ENCODE results near the gene CBX1. TPM values are rescaled to one million over a fixed set of nuclear protein-coding genes. Genes with fewer than 3 reads are reported as not detected.
"Not testable (repeated sequence)": the region's sequence is repeated elsewhere in the genome, so short reads cannot be mapped to it uniquely, and the experiment has no call there.

The CBX1 gene
- polyA plus RNA-seq, 1 donor from 2014 or later = 363 TPM

DNA sequence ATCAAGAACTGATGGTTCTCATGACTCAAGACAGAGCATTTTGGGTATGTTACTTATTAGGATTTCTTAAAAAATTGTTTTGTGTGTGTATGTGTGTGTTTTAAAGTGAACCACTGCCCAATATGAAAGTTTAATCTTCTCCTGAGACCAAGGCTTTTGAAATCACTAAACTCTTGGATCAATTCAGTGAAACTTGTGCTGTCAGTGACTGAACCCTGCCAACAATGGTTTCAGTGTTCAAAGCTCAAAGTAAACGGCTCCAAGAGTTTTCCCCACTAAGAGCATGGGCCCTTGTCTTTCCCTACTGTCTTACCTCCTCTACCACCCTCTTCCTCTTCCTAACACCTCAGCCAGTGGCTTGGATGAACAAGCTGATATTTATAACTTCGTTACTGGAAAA, 31.1 kb downstream of the CBX1 start:
- Histone ChIP-seq H3K79me2 (replicated peaks; ENCODE audit: insufficient read depth, low read length) (peaks cover 4% of the 10 kb centered on the region), H3F3A (ENCODE audit: insufficient read depth, low read length, poor library complexity, severe bottlenecking) (no peaks in the 10 kb centered on the region), H3K9ac (ENCODE audit: low read length) (no peak overlapping the region)

DNA sequence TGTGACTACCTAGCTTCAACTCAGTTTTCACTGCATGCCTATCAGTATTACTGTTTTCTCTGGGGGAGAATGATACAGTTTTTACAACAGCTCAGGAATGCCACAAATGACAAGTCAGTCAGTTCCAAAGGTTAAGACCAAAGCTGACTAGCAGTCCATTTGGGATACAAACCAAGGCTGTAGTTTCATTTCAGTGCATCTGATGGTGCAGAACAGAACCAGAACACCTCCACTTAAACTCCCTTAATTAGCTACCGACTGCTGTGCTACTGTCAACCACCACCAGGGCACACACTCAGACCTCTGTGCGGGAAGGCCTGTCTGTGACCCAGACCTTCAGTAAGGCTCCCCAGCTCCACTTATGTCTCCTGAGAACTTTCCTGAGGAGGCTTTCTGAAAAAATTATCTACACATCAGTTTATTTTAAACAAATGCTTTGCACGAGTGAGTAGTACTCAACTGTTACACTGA, 32.8 kb downstream of the CBX1 start:
- Histone ChIP-seq H3K9ac (ENCODE audit: low read length) (no peak overlapping the region), H3K4me3 (ENCODE audit: low read length) (no peak overlapping the region), H3K36me3 (ENCODE audit: insufficient read depth, low read length) (no peaks in the 10 kb centered on the region), H2AFZ (ENCODE audit: low read depth, low read length) (no peak overlapping the region), H3K4me2 (ENCODE audit: low read length) (no peak overlapping the region), H3K27me3 (ENCODE audit: insufficient read depth, low read depth, low read length) (no peaks in the 10 kb centered on the region), H3K9me3 (ENCODE audit: low read length) (no peaks in the 10 kb centered on the region), H3K27ac (ENCODE audit: low read length) (no peak overlapping the region), H4K20me1 (ENCODE audit: insufficient read depth) (no peaks in the 10 kb centered on the region), H3K9me2 (ENCODE audit: insufficient read depth, low read length) (no peaks in the 10 kb centered on the region), H3K79me2 (replicated peaks; ENCODE audit: insufficient read depth, low read length) (peaks cover 4% of the 10 kb centered on the region), H3F3A (ENCODE audit: insufficient read depth, low read length, poor library complexity, severe bottlenecking) (no peaks in the 10 kb centered on the region)
- peak; percentile 19 for TF ChIP-seq CTCF (IDR thresholded peaks at IDR 0.05; ENCODE audit: poor library complexity, severe bottlenecking)
- TF ChIP-seq EP300 (conservative IDR thresholded peaks at IDR 0.05; ENCODE audit: poor library complexity, severe bottlenecking) = no peak

More for the DNA sequence above, 31.1 kb downstream of the CBX1 start:
- no peaks in the 10 kb centered on the region for H4K20me1 ChIP-seq (ENCODE audit: insufficient read depth)
- no peak overlapping the region for H3K27ac ChIP-seq (ENCODE audit: low read length)
- no peak overlapping the region for H3K4me2 ChIP-seq (ENCODE audit: low read length)
- no peaks in the 10 kb centered on the region for H3K9me2 ChIP-seq (ENCODE audit: insufficient read depth, low read length)
- H3K27me3 ChIP-seq (ENCODE audit: insufficient read depth, low read depth, low read length) = no peaks in the 10 kb centered on the region
- H3K9me3 ChIP-seq (ENCODE audit: low read length) = no peaks in the 10 kb centered on the region
- TF ChIP-seq EZH2 (IDR thresholded peaks at IDR 0.05; ENCODE audit: borderline replicate concordance, insufficient read depth, low read length, poor library complexity, severe bottlenecking) (no peak), EP300 (conservative IDR thresholded peaks at IDR 0.05; ENCODE audit: poor library complexity, severe bottlenecking) (no peak), POLR2AphosphoS5 (IDR thresholded peaks at IDR 0.05) (no peak), SMC3 (conservative IDR thresholded peaks at IDR 0.05; ENCODE audit: poor library complexity) (no peak)
- no peaks in the 10 kb centered on the region for H3K36me3 ChIP-seq (ENCODE audit: insufficient read depth, low read length)
- no peak overlapping the region for H2AFZ ChIP-seq (ENCODE audit: low read depth, low read length)
- no peak overlapping the region for H3K4me3 ChIP-seq (ENCODE audit: low read length)

DNA sequence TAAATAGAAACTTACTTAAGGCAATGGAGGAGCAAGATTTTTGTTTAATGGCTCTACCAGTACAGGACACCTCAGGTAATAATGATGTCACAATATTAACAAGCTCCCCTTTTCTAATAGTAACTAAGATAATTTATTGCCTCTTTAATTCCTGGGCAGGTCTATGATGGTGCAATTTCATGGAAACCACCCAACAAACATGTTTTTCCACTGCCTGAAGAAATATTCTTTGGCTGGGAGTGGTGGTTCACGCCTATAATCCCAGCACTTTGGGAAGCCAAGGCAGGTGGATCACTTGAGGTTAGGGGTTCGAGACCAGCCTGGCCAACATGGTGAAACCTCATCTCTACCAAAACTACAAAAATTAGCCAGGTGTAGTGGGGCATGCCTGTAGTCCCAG, 33.5 kb downstream of the CBX1 start:
- H3K4me2 ChIP-seq (ENCODE audit: low read length); H3K9ac ChIP-seq (ENCODE audit: low read length); H3K27me3 ChIP-seq (ENCODE audit: insufficient read depth, low read depth, low read length); H3F3A ChIP-seq (ENCODE audit: insufficient read depth, low read length, poor library complexity, severe bottlenecking); H3K9me3 ChIP-seq (ENCODE audit: low read length); H3K79me2 ChIP-seq (replicated peaks; ENCODE audit: insufficient read depth, low read length); H3K36me3 ChIP-seq (ENCODE audit: insufficient read depth, low read length); H2AFZ ChIP-seq (ENCODE audit: low read depth, low read length); H3K9me2 ChIP-seq (ENCODE audit: insufficient read depth, low read length); H4K20me1 ChIP-seq (ENCODE audit: insufficient read depth); H3K4me3 ChIP-seq (ENCODE audit: low read length); H3K27ac ChIP-seq (ENCODE audit: low read length): not testable (repeated sequence)

GRCh38 chr17:48067245-48067644, 34.0 kb downstream of the CBX1 start:
- H4K20me1 ChIP-seq (ENCODE audit: insufficient read depth) = no peaks in the 10 kb centered on the region
- no peaks in the 10 kb centered on the region for H3K9me2 ChIP-seq (ENCODE audit: insufficient read depth, low read length)
- TF ChIP-seq, protein P1, sequence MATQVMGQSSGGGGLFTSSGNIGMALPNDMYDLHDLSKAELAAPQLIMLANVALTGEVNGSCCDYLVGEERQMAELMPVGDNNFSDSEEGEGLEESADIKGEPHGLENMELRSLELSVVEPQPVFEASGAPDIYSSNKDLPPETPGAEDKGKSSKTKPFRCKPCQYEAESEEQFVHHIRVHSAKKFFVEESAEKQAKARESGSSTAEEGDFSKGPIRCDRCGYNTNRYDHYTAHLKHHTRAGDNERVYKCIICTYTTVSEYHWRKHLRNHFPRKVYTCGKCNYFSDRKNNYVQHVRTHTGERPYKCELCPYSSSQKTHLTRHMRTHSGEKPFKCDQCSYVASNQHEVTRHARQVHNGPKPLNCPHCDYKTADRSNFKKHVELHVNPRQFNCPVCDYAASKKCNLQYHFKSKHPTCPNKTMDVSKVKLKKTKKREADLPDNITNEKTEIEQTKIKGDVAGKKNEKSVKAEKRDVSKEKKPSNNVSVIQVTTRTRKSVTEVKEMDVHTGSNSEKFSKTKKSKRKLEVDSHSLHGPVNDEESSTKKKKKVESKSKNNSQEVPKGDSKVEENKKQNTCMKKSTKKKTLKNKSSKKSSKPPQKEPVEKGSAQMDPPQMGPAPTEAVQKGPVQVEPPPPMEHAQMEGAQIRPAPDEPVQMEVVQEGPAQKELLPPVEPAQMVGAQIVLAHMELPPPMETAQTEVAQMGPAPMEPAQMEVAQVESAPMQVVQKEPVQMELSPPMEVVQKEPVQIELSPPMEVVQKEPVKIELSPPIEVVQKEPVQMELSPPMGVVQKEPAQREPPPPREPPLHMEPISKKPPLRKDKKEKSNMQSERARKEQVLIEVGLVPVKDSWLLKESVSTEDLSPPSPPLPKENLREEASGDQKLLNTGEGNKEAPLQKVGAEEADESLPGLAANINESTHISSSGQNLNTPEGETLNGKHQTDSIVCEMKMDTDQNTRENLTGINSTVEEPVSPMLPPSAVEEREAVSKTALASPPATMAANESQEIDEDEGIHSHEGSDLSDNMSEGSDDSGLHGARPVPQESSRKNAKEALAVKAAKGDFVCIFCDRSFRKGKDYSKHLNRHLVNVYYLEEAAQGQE (IDR thresholded peaks at IDR 0.05; ENCODE audit: borderline replicate concordance) = no peak
- TF ChIP-seq RAD21 (conservative IDR thresholded peaks at IDR 0.05) = no peak
- TF ChIP-seq EP300 (conservative IDR thresholded peaks at IDR 0.05; ENCODE audit: poor library complexity, severe bottlenecking) = no peak
- TF ChIP-seq MXI1 (conservative IDR thresholded peaks at IDR 0.05; ENCODE audit: poor library complexity, severe bottlenecking) = no peak
- no peak for TF ChIP-seq CTCF (IDR thresholded peaks at IDR 0.05; ENCODE audit: poor library complexity, severe bottlenecking)
- TF ChIP-seq TAF1 (IDR thresholded peaks at IDR 0.05; ENCODE audit: low read depth) = no peak
- no peak for TF ChIP-seq EZH2 (IDR thresholded peaks at IDR 0.05; ENCODE audit: borderline replicate concordance, insufficient read depth, low read length, poor library complexity, severe bottlenecking)
- TF ChIP-seq SMC3 (conservative IDR thresholded peaks at IDR 0.05; ENCODE audit: poor library complexity) = no peak
- no peak for TF ChIP-seq POLR2AphosphoS5 (IDR thresholded peaks at IDR 0.05)
- no peak overlapping the region for H2AFZ ChIP-seq (ENCODE audit: low read depth, low read length)
- no peak overlapping the region for H3K27ac ChIP-seq (ENCODE audit: low read length)
- no peaks in the 10 kb centered on the region for H3K27me3 ChIP-seq (ENCODE audit: insufficient read depth, low read depth, low read length)
- no peak overlapping the region for H3K4me2 ChIP-seq (ENCODE audit: low read length)
- no peaks in the 10 kb centered on the region for H3K9me3 ChIP-seq (ENCODE audit: low read length)
- no peaks in the 10 kb centered on the region for H3F3A ChIP-seq (ENCODE audit: insufficient read depth, low read length, poor library complexity, severe bottlenecking)
- peaks cover 4% of the 10 kb centered on the region for H3K79me2 ChIP-seq (replicated peaks; ENCODE audit: insufficient read depth, low read length)
- H3K36me3 ChIP-seq (ENCODE audit: insufficient read depth, low read length) = no peaks in the 10 kb centered on the region
- no peak overlapping the region for H3K4me3 ChIP-seq (ENCODE audit: low read length)
- no peak overlapping the region for H3K9ac ChIP-seq (ENCODE audit: low read length)

Data from neural cell (in vitro differentiated cells).